A549 (cell line): ENCODE results near the gene ESAM.

ENCODE experiments used
- MYC ChIP-seq: IDR thresholded peaks from 2 replicates; pipeline ENCODE4 v1.6.1; 2012; ENCODE audit warnings: mild to moderate bottlenecking, inconsistent platforms, low read length, improper control_type of control experiment, borderline replicate concordance
- POLR2A ChIP-seq: IDR thresholded peaks from 2 replicates; pipeline ENCODE4 v1.6.1; 2012; ENCODE audit warnings: mild to moderate bottlenecking, low read length
- RNF2 ChIP-seq: fragments of 200-600 bp; sonication (generic); IDR thresholded peaks from 2 replicates; pipeline ENCODE4 v1.6.1; 2016; ENCODE audit warnings: low read depth, mild to moderate bottlenecking, antibody characterized with exemption, moderate library complexity, borderline replicate concordance
- TF ChIP-seq, protein P1 (sequence below): fragments of >200 bp; sonication (Bioruptor Twin); formaldehyde crosslinking; IDR thresholded peaks from 3 replicates; pipeline ENCODE4 v1.5.1; 2016
- TF ChIP-seq, protein P2 (sequence below): fragments of 200-600 bp; sonication (generic); IDR thresholded peaks from 2 replicates; pipeline ENCODE4 v1.6.1; 2016; ENCODE audit warnings: antibody characterized with exemption, mild to moderate bottlenecking, moderate library complexity

DNA sequence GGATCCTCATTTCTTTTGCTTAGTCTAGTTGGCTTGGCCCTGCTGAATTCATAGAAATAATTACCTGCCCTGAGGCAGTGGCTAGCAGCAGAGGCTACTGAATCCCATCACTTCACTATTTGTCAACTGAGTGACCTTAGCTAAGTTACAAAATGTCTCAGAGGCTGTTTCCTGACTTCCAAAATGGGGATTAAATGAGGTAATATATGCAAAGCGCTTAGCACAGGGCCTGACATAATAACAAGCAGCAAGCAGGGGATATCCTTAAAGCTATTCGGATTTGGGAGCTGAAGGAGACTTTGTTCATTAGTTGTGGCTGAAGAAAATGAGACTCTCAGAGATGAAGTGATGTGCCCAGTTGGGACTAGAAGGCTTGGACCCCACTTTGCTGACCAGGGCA lies 19.5 kb downstream of the ESAM start:
- TF ChIP-seq, protein P1, sequence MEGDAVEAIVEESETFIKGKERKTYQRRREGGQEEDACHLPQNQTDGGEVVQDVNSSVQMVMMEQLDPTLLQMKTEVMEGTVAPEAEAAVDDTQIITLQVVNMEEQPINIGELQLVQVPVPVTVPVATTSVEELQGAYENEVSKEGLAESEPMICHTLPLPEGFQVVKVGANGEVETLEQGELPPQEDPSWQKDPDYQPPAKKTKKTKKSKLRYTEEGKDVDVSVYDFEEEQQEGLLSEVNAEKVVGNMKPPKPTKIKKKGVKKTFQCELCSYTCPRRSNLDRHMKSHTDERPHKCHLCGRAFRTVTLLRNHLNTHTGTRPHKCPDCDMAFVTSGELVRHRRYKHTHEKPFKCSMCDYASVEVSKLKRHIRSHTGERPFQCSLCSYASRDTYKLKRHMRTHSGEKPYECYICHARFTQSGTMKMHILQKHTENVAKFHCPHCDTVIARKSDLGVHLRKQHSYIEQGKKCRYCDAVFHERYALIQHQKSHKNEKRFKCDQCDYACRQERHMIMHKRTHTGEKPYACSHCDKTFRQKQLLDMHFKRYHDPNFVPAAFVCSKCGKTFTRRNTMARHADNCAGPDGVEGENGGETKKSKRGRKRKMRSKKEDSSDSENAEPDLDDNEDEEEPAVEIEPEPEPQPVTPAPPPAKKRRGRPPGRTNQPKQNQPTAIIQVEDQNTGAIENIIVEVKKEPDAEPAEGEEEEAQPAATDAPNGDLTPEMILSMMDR = no peak
- TF ChIP-seq POLR2A = no peak
- no peak for TF ChIP-seq RNF2
- TF ChIP-seq, protein P2, sequence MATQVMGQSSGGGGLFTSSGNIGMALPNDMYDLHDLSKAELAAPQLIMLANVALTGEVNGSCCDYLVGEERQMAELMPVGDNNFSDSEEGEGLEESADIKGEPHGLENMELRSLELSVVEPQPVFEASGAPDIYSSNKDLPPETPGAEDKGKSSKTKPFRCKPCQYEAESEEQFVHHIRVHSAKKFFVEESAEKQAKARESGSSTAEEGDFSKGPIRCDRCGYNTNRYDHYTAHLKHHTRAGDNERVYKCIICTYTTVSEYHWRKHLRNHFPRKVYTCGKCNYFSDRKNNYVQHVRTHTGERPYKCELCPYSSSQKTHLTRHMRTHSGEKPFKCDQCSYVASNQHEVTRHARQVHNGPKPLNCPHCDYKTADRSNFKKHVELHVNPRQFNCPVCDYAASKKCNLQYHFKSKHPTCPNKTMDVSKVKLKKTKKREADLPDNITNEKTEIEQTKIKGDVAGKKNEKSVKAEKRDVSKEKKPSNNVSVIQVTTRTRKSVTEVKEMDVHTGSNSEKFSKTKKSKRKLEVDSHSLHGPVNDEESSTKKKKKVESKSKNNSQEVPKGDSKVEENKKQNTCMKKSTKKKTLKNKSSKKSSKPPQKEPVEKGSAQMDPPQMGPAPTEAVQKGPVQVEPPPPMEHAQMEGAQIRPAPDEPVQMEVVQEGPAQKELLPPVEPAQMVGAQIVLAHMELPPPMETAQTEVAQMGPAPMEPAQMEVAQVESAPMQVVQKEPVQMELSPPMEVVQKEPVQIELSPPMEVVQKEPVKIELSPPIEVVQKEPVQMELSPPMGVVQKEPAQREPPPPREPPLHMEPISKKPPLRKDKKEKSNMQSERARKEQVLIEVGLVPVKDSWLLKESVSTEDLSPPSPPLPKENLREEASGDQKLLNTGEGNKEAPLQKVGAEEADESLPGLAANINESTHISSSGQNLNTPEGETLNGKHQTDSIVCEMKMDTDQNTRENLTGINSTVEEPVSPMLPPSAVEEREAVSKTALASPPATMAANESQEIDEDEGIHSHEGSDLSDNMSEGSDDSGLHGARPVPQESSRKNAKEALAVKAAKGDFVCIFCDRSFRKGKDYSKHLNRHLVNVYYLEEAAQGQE = no peak
- TF ChIP-seq MYC = no peak
